CD4-positive, alpha-beta T cell treated with Interleukin-15 for 1 hour (primary cell): ENCODE data around the gene NRG3.

Source experiments
- DNase-seq: peaks from one replicate; pipeline ENCODE4 v3.0.0-alpha.2; 2020

Gene NRG3

DNA sequence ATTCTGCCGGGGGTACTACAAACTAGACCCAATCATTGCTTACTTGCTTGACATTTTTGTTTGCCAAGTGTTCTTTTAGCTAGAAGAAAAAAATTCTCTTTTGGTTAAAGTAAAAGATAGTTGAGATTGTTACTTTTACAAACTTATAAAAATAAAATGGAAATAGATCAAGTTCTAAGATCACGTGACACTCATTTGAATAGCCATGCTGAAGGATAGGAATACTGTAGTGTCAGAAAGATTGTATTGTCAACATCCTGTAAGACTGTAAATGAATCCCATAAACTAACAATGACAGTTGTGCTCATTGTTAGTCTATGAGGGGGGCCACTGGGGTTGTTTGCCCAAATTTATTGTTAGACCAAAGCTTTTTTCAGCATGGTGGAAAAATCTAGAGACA, 10.5 kb downstream of the NRG3 start:
- DNase-seq, result no peak

DNA sequence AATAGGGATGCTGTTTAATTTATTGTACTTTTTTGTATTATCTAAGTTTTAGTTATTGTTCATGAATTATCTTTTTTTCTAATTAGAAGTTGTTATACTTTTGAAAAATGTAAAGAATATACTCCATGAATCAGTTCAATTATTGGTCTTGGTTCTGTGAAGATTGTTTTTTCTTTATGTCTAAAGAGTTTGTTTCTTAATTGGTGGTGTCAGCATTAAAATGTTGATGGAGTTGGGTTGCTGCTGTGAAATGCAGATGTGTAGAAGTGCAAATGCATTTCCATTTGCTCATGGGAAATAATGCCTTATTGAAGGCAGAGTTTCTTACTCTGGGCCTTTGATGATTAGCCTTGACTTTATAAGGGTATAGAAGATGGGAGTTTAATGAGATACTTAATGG, 11.9 kb downstream of the NRG3 start:
- DNase-seq, result no peak

DNA sequence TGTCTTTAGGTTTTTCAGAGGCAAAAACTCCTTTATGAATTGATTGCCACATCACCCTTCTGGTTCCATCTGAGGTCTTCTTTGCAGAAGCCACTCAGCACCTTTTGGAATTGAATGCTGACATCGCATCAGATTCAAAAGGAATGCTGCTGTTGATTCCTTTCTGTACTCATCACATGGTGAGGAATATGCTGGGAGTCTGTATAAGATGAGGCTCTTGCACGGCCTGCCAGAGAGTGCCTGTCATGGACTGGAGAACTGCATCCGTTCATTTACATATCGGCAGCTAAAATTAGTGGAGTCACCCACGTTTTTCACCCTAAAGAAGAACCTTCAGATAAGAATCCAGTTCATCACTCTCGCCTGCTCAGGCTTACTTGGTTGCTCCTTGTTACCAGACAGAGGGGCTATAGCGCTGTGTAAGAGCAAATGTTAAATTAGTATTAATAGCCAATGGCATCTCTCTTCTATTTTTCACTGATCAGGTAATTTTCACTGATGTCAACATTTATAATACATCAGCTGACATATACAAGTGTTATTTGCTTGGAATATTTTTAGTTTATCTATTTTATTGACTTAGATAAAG, 14.3 kb downstream of the NRG3 start:
- DNase-seq, result no peak

DNA sequence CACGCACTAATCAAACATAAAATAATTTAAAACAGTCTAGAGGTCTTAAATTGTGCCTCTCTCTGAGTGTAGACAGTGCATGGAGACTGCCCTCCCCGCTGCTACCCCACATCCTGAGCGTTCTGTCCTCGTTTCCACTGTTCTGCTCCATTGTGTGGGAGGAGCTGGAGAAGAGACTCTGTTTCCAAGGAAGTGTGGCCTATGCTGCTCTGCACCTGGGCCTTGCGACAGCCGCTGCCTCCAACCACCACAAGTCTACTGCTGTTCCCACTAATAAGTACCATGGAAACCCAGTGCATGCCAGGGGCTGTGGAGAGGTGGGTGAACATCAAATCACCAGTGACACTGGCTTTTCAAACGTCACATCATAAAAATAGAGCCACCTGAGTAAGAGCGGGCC, 19.6 kb downstream of the NRG3 start:
- DNase-seq, result no peak

DNA sequence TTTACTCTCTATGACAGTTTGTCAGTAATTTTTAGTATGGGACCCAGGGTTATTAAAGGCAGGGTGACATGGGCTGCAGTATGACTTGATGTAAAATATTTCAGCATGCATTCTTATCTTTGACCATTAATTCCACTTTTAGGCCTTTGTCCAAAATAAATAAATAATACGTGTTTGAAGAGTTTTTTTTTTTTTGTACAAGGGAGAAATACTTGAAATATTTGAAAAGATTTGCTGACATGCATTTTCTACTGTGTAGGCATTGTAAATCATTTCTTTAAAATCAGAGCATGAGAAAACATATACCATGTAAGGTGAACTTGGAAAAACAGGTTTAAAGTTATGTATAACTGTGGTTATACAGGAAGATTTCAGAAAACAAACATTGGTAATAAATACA, 23.5 kb downstream of the NRG3 start:
- DNase-seq, result no peak

DNA sequence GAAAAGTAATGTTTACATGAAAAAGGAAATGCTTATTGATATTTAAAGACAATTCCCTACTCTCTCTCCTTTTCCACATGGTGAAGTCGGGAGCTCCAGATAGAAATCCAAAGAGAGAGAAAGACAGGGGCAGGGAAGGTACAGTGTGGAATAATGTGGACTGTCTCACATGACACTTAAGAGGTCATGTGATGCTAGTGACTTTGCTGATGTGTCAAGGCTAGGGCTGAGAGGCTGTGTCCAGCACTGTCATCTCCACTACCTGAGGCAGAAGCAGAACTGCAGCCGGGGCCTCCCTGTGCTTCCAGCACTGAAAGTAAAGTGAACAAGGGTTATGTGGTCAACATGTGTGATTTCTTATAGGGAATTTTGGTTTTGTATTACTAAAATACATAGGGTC, 26.0 kb downstream of the NRG3 start:
- no peak for DNase-seq

DNA sequence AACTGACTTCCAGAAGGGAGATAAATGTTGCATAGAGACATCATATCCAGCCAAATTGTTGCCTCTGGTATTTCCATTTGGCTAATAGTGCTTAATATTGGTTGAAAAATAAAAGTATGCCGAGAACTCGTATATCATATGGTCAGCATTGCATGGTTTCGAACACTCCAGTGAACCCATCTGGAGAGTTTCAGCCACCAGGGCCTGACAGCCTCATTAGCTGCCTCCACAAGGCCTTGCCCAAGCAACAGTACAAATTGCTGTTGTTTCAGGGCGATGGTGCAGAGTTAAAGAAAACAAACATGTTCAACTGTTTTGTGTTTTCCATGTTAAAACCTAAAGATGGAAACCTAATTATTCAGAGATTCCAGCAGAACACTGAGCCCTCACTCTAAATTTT, 28.5 kb downstream of the NRG3 start:
- DNase-seq, result no peak

DNA sequence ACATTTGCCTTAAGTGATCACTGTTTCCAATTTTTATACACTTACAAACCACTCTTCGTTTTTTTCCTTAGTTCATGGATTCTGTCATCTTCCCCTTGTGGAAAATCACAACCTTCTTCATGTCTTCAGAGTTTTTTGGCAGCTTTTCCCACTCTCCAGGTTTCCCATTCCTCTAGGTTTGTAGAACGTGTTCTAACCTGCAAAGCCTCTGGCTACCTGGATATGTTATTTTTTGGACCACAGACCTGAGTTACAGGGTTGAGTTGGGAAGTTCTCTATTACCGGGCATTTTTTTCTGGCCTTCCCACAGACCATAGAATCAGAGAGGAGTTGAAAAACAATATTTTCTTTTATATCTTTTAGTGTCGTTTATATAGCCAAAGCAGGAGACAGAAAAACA, 30.2 kb downstream of the NRG3 start:
- no peak for DNase-seq

DNA sequence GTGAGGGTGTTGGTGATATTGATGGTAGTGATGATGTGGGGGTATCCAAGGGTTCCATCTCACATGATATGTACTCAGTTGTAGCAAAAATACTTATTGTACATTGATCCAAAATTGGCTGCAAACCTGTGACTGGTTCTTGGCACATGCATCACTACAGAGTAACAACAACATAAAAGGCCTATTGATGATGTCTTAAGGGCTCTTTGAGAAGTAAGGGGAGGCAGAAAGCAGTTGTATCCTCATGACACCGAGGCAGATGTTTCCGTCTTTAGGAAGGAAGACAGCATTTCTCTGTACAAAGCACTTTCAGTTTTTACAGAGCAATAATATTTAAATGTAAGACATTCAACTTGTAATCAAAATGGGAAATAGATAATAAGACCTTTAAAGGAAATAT, 34.5 kb downstream of the NRG3 start:
- no peak for DNase-seq

DNA sequence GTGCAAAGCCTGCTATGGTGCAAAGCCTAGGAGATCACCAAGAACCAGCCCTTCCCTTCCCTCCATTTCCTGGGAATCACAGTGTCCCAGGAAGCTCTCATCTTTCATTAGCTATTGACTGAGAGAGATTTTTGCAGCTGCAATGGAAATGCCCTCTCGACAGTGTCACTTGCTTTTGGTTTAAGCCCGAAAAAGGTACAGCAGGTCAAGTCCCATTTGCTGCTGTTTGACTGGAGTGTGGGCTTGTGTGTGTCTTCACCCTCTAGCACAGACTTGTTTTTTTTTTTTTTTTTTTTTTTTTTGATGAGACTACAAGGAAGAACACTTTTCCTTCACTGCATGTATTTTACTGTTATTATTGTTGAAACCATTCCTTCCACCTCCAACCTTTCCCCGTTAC, 36.3 kb downstream of the NRG3 start:
- no peak for DNase-seq

DNA sequence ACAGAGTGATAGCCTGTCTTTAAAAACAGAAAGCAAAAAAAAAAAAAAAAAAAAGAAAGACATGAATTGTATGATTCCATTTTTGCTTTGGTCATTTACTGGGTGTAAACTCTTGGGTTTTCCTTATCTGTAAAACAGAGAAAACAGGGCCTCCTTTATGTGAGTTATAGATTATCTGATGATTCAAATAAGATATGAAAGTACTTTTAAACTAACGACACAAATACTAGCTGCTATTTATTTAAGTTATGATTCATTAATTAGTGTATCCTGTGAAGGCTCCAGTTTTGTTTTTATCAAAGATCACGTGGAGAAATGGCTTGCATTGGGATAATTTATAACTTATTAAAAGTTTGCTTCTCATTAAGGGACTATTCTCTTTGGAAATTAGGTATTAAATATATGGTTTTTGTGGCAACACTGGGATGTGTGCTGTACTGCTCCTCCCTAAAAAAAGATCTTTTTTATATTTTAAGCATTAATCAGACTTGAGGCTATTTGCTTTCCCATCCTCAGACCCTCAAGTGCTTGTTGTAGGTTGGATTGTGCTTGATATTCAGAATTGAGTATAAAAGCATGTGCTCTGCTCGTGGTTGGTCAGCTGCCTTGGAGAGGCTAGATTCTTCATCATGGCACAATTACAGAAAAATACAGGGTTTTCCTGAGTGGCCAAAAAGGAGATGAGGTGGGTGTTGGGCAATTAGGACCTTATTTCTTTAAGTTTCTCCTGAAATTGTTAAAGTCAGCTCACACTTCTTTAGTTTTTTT, 39.9 kb downstream of the NRG3 start:
- no peak for DNase-seq

DNA sequence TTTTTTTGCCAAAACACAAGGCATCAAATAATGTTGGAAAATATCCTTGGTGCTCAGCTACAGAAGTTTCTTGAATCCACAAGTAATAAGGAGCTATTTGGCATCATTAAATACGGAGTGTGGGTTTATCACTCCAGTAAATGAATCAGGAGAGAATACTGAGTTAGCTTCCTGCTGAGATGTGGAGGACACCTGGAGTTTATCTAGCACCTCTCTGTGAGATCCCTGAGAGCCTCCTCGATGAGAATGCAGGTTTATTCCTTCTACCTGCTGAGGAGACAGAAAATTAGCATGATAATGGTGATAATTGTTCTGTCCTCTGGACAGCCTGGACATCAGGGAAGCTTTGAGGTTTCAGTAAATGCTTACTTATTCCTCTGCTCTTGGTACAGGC, 40.5 kb downstream of the NRG3 start:
- no peak for DNase-seq

DNA sequence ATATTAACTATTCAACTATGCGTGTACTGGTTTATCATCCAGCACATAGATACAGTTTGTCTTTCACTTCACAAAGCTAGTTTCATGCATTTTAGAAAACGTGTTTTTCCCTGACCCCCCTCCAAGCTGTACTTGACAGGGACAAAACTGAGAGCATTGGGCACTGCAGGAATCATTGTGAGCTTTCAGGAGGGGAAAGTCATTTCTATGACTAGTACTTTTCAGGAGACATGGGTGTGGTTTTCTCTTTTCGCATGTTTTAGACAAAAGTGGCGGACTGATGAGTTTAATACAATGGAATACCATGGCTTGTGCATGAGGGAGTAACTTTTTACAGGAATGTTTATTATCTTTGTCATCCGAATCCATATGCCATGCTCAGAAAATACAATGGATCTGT, 42.7 kb downstream of the NRG3 start:
- DNase-seq, result no peak

DNA sequence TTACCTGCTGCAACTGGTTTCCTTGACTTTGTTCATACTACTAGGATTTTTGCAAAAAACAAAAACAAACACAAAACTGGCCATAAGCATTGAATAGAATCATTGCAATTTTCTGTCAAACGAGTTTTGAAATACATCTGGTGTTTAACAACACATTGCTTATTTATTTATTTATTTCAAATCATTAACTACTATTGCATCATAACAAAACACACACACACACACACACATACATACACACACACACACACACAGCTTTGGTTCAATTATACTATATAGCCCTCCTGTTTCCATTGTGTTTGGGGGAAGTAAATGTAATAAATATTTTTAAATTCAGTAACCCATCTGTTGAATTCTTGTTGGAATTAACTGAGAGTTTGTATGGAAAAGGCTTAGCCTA, 43.8 kb downstream of the NRG3 start:
- DNase-seq, result no peak

DNA sequence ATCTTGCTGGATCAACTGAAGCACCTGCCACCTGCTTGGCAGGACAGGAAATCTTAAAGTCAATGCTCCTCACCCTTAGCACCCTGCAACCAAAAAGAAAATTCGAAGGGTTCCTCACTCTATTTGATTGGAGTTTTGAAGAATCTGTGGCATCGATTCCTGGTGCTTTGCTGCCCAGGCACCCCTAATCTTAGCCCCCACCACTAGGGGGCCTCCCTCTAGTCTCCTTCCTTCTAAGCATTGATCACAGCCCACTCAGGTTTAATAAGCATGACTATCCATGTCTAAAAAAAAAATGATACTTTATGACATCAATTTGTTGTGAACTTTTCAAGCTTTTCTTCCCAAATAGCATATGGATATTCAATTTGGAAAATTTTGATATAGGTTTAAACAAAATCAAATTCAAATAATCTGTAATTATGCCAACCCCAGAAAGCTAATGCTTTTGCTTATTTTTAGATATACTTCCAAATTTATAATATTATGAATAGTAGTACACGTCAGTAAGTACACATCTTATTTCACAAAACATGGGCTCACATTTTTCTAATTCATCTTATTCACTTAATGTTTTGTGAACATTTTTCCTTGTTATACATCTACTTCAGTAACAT, 45.3 kb downstream of the NRG3 start:
- no peak for DNase-seq

DNA sequence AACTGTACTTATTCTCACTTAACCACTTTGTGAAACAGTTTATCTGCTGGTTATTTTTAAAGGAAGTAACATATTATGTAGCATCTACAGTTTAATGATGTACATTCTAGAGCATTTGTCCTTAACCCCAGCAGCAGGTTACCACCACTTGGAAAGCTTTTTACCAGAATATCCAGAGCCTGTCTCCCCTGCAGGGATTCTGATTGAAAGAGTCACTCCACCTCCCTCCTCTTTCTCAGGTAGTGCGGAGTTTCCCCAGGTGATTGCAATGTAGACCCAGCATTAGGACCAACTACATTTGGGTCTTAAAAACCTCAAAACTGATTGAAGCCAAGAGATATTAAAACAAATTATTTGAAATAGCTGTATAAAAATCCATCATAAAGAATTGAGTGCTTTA, 53.1 kb downstream of the NRG3 start:
- no peak for DNase-seq

DNA sequence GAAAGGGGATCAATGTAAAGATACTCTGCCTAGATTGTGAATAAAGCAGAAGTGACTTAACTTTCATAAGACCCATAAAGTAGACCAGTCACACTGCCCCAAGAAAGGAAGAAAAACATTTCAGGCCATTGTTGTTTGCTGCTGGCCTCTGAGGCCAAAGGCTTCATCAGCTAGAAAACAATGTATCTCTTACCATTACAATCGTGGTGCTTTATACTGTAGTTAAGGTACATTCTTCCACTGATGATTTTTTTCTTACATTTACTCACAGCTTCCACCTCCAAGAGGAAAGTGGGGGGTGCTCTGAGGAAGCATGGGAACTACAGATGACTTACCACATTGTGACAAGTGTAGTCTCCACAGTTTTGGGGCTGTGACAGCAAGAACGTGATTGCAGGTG, 68.6 kb downstream of the NRG3 start:
- DNase-seq, result no peak

DNA sequence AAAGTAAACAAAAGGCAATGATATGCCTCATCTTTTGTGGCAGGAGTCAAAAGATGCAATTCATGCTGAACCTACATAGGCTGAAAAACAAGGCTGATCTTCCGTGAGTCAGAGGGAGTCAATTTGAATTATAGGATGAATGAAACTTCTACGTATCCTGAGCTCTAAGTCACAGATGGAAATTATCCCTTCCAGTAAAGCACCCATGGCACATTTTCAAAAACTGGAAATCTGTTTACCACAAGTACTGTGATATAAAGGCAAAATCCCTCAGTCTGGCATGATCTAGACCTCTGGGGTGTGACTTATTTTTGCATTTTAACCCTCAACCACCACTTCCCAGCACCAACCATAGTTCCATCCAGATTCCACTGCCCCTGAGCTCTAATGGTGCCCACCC, 69.6 kb downstream of the NRG3 start:
- no peak for DNase-seq

DNA sequence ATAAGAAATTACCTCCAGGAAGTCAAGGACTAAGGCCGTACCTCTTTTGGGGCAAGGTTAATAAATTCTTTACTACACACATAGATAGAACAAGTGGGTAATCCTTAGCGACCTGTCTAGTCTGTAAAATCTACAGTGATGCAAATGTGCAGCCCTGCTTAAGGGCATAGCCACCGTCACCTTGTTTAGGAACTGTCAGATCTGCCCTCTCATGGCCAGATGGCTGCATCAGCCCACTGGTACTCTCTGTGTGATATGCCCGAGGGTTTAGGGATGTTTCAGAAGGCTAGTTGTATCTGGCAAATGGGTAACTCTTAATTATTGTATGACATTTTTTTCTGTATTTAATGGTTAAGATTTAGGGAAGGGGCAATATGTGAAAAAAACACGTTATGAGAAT, 74.3 kb downstream of the NRG3 start:
- DNase-seq, result no peak

DNA sequence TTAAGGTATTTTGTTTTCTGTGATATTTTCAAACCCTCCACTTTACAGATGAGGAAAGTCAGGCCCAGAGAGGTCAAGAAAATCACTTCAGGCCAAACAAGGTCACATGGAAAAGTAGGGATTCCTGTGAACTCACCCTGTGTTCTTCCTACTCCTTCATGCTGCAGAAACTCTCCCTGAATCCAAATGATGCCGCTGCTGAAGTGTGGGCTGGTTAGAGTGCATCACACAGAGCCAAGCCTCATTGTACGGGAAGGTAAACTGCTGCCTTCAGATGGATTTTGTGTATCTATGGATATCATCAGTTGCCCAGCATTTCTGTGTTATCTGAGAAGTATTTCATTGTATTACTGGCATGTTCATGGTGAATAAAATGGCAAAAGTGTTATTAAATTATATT, 75.4 kb downstream of the NRG3 start:
- DNase-seq, result no peak

DNA sequence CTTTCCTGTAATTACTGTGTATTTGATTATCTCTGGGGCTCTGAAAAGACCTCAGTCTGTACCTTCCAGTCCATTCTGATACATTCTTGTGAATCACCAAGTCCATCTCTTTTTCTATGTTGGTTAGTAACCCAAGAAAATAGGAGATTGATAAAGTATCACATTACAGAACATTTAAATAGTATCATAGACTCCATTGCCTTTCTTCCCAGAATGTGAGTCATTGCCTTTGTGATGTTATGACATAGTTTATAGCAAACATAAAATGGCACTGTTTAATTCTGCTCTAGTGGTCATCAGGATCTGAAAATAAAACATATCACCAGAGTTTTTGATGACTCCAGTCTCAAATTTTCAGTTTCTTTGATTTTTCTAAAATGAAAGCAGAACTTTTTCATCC, 78.4 kb downstream of the NRG3 start:
- no peak for DNase-seq

DNA sequence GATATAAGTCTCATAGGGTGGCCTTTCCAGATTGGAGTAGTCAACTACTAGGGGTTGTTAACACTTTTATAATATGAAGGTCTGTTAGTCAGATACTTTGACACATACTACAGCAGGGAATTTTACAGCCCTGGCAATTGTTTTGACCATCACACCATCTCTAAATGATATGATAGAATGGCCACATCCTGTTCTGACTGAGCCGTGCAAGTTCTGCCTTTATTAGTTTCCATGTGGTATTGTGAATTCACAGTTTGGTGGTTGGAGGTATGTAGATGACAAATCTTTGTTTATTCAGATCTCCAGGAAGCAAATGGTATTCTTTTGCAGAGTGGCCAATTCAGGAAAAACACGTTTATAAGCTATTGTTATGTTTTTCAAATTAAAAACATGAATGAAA, 83.0 kb downstream of the NRG3 start:
- no peak for DNase-seq

DNA sequence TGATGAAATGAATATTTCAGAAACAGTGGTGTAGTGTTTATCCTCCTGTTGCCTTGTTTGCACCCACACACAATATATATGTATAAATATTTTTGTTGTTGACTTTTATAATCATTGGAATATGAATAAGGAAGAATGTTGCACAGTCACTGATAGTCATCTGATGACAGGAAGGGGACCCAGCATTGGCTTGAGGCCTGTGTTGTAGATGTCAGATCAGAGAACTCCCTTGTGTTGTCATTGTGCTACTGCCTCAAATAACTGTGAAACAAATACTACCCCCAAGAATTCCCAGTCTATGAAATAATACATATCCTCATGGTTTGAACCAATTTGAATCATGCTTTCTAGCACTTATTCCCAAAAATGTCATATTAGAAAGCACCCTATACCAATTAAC, 84.0 kb downstream of the NRG3 start:
- no peak for DNase-seq

DNA sequence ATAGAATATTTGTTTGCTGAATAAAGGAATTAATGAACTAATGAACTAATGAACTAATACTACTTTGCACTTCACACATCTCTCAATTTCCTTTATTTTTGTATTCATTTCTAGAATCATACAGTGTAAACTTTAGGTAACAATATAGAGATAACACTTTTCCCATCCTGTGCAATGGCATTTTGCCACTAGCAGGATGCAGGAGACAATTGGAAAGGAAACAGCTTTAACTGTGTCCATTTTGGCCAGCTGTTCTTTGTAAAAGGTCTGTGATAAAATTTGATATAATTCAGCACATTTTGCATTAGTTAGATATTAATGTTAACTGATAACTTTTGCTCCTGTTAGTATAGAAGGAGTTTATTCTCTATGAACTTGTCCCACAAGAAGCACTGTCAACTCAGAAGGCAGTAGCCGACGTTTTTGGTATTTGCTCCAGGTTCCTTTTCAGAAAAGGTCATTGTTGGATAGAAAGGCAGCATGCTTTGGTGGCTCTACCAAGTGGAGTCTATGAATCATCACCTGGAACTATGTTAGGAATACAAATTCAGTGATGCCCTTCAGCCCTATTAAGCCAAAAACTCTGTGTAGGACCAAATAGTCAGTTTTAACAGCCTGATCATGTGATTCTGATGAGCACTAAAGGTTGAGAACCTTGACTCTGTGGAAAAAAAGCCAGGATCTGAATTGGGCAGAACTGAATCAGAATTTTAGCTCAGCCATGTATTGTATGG, 86.6 kb downstream of the NRG3 start:
- no peak for DNase-seq
